ENCODE results near the gene TMEM240.
"Not testable (repeated sequence)": the region's sequence is repeated elsewhere in the genome, so short reads cannot be mapped to it uniquely, and the experiment has no call there.

Gene TMEM240

GRCh38 chr1:1540090-1540817 is at the start of gene TMEM240:
Gene TMEM240 (minus strand): TSS chr1:1540624. CDS start chr1:1540346, 278 bp downstream.
- DNase-seq = no peak

DNA sequence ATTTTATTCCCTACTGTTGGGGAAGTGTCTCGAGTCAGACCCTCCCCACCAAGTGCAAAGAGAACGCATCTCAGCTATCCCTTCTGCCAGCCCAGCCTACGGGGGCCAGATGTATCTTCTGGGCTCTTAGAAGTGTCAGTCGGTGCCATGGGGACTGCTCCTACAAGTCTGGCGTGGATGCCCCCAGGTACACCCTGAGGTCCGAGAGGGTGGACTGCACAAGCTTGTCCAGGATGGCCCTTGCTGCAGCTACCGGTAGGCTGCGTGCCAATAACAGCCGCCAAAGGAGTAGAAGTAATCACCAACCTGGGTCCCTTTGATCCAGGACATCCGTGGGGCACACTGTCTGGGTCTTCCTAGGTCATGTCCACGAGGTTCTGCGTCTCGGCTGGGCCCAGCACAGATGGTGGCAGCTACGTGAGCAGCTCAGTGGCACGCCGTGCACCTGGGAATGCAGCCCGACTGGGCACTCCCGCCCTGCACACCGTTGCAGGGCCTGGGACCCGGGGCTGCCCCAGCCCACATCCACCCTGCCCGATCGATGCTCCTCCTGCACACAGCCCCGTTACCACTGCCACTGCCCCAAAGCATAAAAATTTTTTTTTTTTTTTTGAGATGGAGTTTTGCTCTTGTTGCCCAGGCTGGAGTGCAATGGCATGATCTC is 43.1 kb upstream of the TMEM240 start:
- DNase-seq = no peak

GRCh38 chr1:1582585-1583346 is 42.3 kb upstream of the TMEM240 start:
- DNase-seq = no peak

DNA sequence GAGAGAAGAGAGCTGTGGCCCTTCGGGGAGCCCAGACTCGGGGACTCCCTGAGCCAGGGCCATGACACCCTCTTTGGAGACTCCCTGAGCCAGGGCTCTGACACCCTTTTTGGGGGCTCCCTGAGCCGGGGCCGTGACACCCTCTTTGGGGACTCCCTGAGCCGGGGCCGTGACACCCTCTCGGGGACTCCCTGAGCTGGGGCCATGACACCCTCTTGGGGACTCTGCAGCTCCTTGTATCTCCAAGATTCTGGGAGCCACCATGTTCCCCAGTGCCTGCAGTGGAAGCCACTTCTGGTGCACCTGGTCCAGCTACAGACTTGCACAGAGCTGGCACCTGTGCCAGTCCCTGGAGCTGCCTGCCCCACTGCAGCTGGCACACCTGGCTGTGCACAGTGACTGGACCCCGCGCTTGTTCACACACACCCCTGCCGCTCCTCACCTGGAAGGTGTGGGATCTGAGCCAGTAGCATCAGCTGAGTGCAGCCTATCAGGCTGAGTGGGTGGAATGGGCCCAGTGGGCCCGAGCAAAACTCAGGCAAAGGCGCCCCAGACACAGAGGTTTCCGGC is 38.0 kb upstream of the TMEM240 start:
- no peak for DNase-seq

- DNase-seq = no peak
Observed at GRCh38 chr1:1577367-1578011, 37.1 kb upstream of the TMEM240 start.

DNA sequence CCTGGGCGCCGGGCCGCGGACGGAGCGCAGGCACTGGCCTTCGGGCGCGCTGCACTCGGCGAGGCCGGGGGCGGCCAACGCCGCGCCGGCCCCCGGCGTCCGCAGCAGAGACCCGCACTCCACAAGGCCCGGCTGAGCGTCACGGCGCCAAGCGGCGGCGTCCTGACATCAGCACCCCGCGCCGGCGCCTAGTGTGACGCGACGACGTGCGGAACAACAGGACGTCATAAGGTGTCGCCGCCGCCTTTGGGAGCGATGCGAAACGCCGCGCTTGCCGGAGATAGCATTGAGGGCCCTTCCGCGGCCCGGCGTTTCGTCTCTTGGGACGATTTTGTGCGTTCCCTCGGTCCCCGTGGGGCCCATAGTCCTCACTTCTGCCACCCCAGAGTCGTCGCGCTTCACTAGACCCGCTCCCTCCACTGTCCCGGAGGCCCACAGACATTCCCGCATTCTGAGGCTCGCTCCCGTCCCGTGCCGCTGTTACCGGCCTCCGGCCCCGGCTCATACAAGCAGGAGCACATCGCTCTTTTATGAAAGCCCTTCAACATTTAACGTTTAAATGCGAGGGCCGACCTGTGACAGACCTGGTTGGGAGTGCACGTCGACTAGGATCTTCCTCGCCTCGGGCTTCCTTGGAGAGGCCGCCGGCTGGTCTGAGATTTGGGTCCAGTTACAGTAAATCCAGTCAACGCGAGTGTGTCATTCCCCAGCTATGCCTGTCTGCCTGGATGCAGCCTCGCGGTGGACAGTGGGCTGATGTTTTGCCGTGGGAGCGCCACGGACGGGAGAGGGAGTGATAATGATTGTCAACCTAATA is 34.5 kb upstream of the TMEM240 start, which contains the start of gene SSU72:
SSU72 (minus strand) TSS at position 143 of the 817 bp plus-strand sequence. CDS start 306 bp downstream, outside the sequence.
- DNase-seq = no peak

- no peak for DNase-seq
Observed at GRCh38 chr1:1573843-1574720, 33.7 kb upstream of the TMEM240 start.

- DNase-seq = no peak
Observed at GRCh38 chr1:1569341-1569740, 28.9 kb upstream of the TMEM240 start.

- DNase-seq = no peak
Observed at GRCh38 chr1:1567891-1568291, 27.5 kb upstream of the TMEM240 start.

DNA sequence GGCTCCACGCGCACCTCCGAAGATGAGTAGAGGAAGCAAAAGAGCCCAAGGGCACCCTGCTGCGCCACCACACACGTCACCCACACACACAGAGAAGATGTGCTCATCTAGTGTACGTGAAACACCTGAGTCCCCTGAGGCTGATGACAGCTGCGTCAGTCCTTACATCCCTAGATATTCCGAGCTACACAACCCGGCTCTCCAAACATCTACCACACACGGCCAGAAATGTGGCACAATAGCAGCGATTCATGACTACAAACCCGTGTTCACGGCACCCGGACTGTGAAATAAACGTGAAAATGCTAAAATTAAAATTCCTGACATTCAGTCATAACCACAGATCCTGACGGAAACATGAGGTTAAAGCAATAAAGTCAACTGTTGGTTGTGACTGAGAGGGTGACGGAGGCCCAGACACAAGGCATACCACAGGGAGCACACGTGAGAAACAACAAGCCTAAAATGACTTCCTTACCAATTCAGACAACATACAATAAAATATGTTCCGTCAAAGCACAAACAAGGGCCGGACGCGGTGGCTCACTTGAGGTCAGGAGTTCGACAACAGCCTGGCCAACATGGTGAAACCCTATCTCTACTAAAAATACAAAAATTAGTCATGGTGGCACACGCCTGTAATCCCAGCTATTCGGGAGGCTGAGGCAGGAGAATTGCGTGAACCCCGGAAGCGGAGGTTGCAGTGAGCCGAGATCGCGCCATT is 26.9 kb upstream of the TMEM240 start:
- no peak for DNase-seq

GRCh38 chr1:1565340-1565739 is 24.9 kb upstream of the TMEM240 start:
- no peak for DNase-seq

GRCh38 chr1:1564268-1564667 is 23.8 kb upstream of the TMEM240 start:
- DNase-seq = no peak

GRCh38 chr1:1563688-1564087 is 23.3 kb upstream of the TMEM240 start:
- DNase-seq = no peak

GRCh38 chr1:1562556-1563195 is 22.3 kb upstream of the TMEM240 start:
- no peak for DNase-seq

DNA sequence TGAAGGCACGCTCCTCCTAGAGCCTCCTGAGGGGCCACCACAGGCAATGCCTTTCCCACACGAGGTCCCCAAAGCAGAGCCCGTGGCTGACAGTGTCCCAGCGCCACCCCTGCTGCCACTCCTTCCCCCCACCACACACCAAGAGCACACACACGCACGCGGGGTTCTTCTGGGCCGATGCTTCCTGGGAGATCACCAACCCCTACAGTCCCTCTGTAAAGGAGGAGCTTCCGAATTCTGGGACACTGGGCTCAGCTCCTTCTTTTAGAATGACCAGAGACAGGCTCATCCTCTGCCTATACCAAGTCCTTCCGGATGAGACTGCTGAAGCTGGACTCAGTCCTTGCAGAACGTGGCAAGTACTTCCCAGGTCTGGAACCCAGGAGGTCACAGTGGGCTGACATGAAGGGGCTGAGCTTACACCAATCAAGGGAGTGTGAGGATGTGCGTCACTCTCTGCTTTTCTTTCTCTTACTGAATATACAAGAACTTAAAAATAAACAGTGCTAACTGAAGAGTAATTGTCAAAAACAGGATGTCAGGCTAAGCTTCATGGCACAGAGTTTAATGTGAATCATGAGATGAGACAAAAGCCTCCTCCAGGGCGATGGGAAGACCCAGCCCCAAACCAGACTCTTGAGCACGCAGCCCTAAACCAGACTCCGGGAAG is 21.5 kb upstream of the TMEM240 start:
- no peak for DNase-seq

DNA sequence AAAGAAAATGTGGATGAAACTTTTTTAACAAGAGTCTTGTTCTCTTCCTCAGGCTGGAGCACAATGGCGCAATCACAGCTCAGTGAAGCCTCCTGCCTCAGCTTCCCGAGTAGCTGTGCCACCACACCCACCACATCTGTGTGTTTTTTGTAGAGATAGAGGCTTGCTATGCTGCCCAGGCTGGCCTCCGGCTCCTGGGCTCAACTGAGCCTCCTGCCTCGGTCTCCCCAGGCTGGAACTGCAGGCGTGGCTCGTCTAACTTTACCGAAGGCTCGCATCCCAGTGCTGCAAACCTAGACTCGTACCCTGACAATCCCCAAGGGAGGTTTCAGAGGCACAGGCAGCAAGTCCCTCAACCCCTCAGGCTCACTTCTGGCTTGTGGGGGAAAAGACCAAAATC is 19.8 kb upstream of the TMEM240 start:
- no peak for DNase-seq

- DNase-seq = no peak
Observed at GRCh38 chr1:1559066-1559465, 18.6 kb upstream of the TMEM240 start.

- no peak for DNase-seq
Observed at GRCh38 chr1:1558591-1558990, 18.2 kb upstream of the TMEM240 start.

DNA sequence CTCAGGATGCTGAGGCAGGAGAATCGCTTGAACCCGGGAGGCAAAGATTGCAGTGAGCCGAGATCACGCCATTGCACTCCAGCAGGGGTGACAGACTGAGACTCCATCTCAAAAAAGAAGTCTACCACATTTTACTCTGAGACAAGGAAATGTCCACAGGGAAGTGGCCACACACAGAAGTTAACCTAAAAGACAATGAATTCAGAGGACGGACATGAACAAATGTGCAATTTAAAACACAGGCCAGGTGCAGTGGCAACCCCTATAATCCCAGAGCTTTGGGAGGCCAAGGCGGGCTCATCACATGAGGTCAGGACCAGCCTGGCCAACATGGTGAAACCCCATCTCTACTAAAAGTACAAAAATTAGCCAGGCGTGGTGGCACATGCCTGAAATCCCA is 17.3 kb upstream of the TMEM240 start:
- not testable (repeated sequence) for DNase-seq
